ENCODE data around the gene TMEM63B. TPM values are rescaled to one million over a fixed set of nuclear protein-coding genes. Genes with fewer than 3 reads are reported as not detected.

Gene TMEM63B
- total RNA-seq, 1 donor from 2014 or later, result 19.7 TPM

GRCh38 chr6:44167567-44167966 is 40.2 kb downstream of the TMEM63B start:
- Mint-ChIP-seq H3K27ac (no peak overlapping the region), H3K9me3 (no peaks in the 10 kb centered on the region), H3K4me1 (peaks cover 9% of the 10 kb centered on the region), H3K27me3 (peaks cover 19% of the 10 kb centered on the region), H3K4me3 (no peak overlapping the region), H3K36me3 (ENCODE audit: low read depth) (no peaks in the 10 kb centered on the region)
- no peak for DNase-seq
- intact Hi-C loops (cut with micrococcal nuclease), result no loop called here

- no peak for DNase-seq
- H3K4me1 Mint-ChIP-seq, result peaks cover 12% of the 10 kb centered on the region
- H3K27me3 Mint-ChIP-seq, result peaks cover 16% of the 10 kb centered on the region
- no peaks in the 10 kb centered on the region for H3K36me3 Mint-ChIP-seq (ENCODE audit: low read depth)
- no peak overlapping the region for H3K27ac Mint-ChIP-seq
- intact Hi-C loops (cut with micrococcal nuclease), result no loop called here
- no peak overlapping the region for H3K4me3 Mint-ChIP-seq
- H3K9me3 Mint-ChIP-seq, result no peaks in the 10 kb centered on the region
Observed at GRCh38 chr6:44169154-44169553, 41.8 kb downstream of the TMEM63B start.

- H3K27me3 Mint-ChIP-seq, result peaks cover 15% of the 10 kb centered on the region
- no peak overlapping the region for H3K27ac Mint-ChIP-seq
- no peaks in the 10 kb centered on the region for H3K9me3 Mint-ChIP-seq
- H3K4me1 Mint-ChIP-seq, result peaks cover 12% of the 10 kb centered on the region
- DNase-seq, result no peak
- intact Hi-C loops (cut with micrococcal nuclease), result loop anchor here (5.0 kb wide), 1 partner anchor 52 kb away; the partner anchor contains the start of gene SLC29A1
- no peaks in the 10 kb centered on the region for H3K36me3 Mint-ChIP-seq (ENCODE audit: low read depth)
- no peak overlapping the region for H3K4me3 Mint-ChIP-seq
Observed at GRCh38 chr6:44169886-44170570, 42.7 kb downstream of the TMEM63B start.

- DNase-seq, result no peak
- Mint-ChIP-seq H3K4me1 (peaks cover 14% of the 10 kb centered on the region), H3K4me3 (no peak overlapping the region), H3K27me3 (peaks cover 14% of the 10 kb centered on the region), H3K9me3 (no peaks in the 10 kb centered on the region), H3K27ac (no peak overlapping the region), H3K36me3 (ENCODE audit: low read depth) (no peaks in the 10 kb centered on the region)
- intact Hi-C loops (cut with micrococcal nuclease), result loop anchor here (1.0 to 5.0 kb wide), 4 partner anchors 50 to 166 kb away; partner anchors contain the start of genes SLC29A1 and SLC35B2
Observed at GRCh38 chr6:44171899-44172546, 44.7 kb downstream of the TMEM63B start.

GRCh38 chr6:44172731-44173500 is 45.6 kb downstream of the TMEM63B start:
- Mint-ChIP-seq H3K36me3 (ENCODE audit: low read depth) (no peaks in the 10 kb centered on the region), H3K9me3 (no peaks in the 10 kb centered on the region), H3K4me3 (no peak overlapping the region), H3K27me3 (peaks cover 14% of the 10 kb centered on the region), H3K27ac (peak overlapping the region; percentile 29), H3K4me1 (peaks cover 16% of the 10 kb centered on the region)
- DNase-seq, result peak; percentile 93
- intact Hi-C loops (cut with micrococcal nuclease), result loop anchor here (1.0 to 5.0 kb wide), 4 partner anchors 49 to 165 kb away; partner anchors contain the start of genes SLC29A1 and SLC35B2

- Mint-ChIP-seq H3K36me3 (ENCODE audit: low read depth) (no peaks in the 10 kb centered on the region), H3K4me3 (no peak overlapping the region)
- intact Hi-C loops (cut with micrococcal nuclease), result no loop called here
Observed at GRCh38 chr6:44176130-44176761, 48.9 kb downstream of the TMEM63B start.

GRCh38 chr6:44176762-44177509 is 49.6 kb downstream of the TMEM63B start:
- peaks cover 15% of the 10 kb centered on the region for H3K4me1 Mint-ChIP-seq
- H3K9me3 Mint-ChIP-seq, result no peaks in the 10 kb centered on the region
- peak overlapping the region; percentile 14 for H3K4me3 Mint-ChIP-seq
- no peak overlapping the region for H3K27ac Mint-ChIP-seq
- DNase-seq, result no peak
- peaks cover 10% of the 10 kb centered on the region for H3K27me3 Mint-ChIP-seq
- no peaks in the 10 kb centered on the region for H3K36me3 Mint-ChIP-seq (ENCODE audit: low read depth)
- intact Hi-C loops (cut with micrococcal nuclease), result no loop called here

More at GRCh38 chr6:44176130-44176761, 48.9 kb downstream of the TMEM63B start:
- no peak for DNase-seq
- Mint-ChIP-seq H3K27me3 (peaks cover 10% of the 10 kb centered on the region), H3K9me3 (no peaks in the 10 kb centered on the region), H3K27ac (no peak overlapping the region), H3K4me1 (peaks cover 16% of the 10 kb centered on the region)

GRCh38 chr6:44177691-44178423 is 50.5 kb downstream of the TMEM63B start:
- H3K4me1 Mint-ChIP-seq, result peaks cover 8% of the 10 kb centered on the region
- intact Hi-C loops (cut with micrococcal nuclease), result no loop called here
- H3K36me3 Mint-ChIP-seq (ENCODE audit: low read depth), result no peaks in the 10 kb centered on the region
- no peak for DNase-seq
- H3K27ac Mint-ChIP-seq, result no peak overlapping the region
- H3K27me3 Mint-ChIP-seq, result peaks cover 8% of the 10 kb centered on the region
- no peaks in the 10 kb centered on the region for H3K9me3 Mint-ChIP-seq
- no peak overlapping the region for H3K4me3 Mint-ChIP-seq

GRCh38 chr6:44178424-44179071 is 51.2 kb downstream of the TMEM63B start:
- Mint-ChIP-seq H3K9me3 (no peaks in the 10 kb centered on the region), H3K4me3 (no peak overlapping the region), H3K27me3 (peaks cover 8% of the 10 kb centered on the region), H3K27ac (no peak overlapping the region), H3K36me3 (ENCODE audit: low read depth) (no peaks in the 10 kb centered on the region), H3K4me1 (peaks cover 7% of the 10 kb centered on the region)
- intact Hi-C loops (cut with micrococcal nuclease), result no loop called here
- DNase-seq, result no peak

- Mint-ChIP-seq H3K36me3 (ENCODE audit: low read depth) (no peaks in the 10 kb centered on the region), H3K4me1 (peaks cover 7% of the 10 kb centered on the region), H3K27ac (no peak overlapping the region), H3K4me3 (no peak overlapping the region), H3K27me3 (peaks cover 5% of the 10 kb centered on the region), H3K9me3 (no peaks in the 10 kb centered on the region)
- DNase-seq, result no peak
- intact Hi-C loops (cut with micrococcal nuclease), result no loop called here
Observed at GRCh38 chr6:44179072-44179536, 51.8 kb downstream of the TMEM63B start.

- DNase-seq, result no peak
- H3K9me3 Mint-ChIP-seq, result no peaks in the 10 kb centered on the region
- intact Hi-C loops (cut with micrococcal nuclease), result no loop called here
- H3K27me3 Mint-ChIP-seq, result peaks cover 5% of the 10 kb centered on the region
- H3K27ac Mint-ChIP-seq, result no peak overlapping the region
- H3K4me3 Mint-ChIP-seq, result no peak overlapping the region
- H3K4me1 Mint-ChIP-seq, result peaks cover 7% of the 10 kb centered on the region
- no peaks in the 10 kb centered on the region for H3K36me3 Mint-ChIP-seq (ENCODE audit: low read depth)
Observed at GRCh38 chr6:44179648-44180047, 52.3 kb downstream of the TMEM63B start.

GRCh38 chr6:44180406-44180805 is 53.1 kb downstream of the TMEM63B start:
- DNase-seq, result no peak
- Mint-ChIP-seq H3K36me3 (ENCODE audit: low read depth) (no peaks in the 10 kb centered on the region), H3K4me3 (no peak overlapping the region), H3K9me3 (no peaks in the 10 kb centered on the region), H3K27me3 (peaks cover 3% of the 10 kb centered on the region), H3K27ac (no peak overlapping the region), H3K4me1 (peaks cover 9% of the 10 kb centered on the region)
- intact Hi-C loops (cut with micrococcal nuclease), result no loop called here
